PC-3 (cell line): ENCODE results near the gene MLST8.

ENCODE experiments used
- EZH2phosphoT487 ChIP-seq: fragments of 300-600 bp; sonication (generic); IDR thresholded peaks from 2 replicates; pipeline ENCODE4 v1.6.1; 2018; ENCODE audit warnings: mild to moderate bottlenecking, antibody characterized with exemption, low read length, borderline replicate concordance
- TF ChIP-seq, protein P1 (sequence below): fragments of 300-600 bp; sonication (generic); conservative IDR thresholded peaks from 2 replicates; pipeline ENCODE4 v1.5.1; 2017; ENCODE audit warnings: antibody characterized with exemption, low read depth, mild to moderate bottlenecking, low read length

DNA sequence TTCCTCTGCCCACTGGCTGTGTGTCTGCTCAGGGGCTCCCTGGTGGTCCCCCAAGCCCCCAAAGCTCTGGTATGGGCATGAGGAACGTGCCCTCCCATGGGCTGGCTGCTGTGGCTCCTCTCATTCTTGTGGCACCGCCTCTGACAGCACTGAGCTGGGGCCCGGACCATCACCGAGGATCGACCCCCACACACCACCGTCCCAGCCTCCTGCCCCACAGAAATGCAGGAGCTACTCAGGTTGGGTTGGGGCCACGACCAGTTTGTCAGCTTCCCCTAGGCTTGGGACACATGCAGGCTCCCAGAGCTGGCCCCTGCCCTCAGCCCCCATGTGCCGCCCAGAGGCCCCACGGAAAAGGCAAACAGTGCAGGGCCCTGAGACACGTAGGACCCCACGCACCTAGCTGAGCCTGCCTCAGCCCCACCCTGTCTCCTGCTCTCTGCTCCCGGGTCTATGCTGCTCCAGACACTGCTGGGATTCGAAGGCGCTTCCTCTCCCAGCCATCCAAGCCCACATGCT, 5.6 kb upstream of the MLST8 start:
- TF ChIP-seq EZH2phosphoT487 = no peak
- TF ChIP-seq, protein P1, sequence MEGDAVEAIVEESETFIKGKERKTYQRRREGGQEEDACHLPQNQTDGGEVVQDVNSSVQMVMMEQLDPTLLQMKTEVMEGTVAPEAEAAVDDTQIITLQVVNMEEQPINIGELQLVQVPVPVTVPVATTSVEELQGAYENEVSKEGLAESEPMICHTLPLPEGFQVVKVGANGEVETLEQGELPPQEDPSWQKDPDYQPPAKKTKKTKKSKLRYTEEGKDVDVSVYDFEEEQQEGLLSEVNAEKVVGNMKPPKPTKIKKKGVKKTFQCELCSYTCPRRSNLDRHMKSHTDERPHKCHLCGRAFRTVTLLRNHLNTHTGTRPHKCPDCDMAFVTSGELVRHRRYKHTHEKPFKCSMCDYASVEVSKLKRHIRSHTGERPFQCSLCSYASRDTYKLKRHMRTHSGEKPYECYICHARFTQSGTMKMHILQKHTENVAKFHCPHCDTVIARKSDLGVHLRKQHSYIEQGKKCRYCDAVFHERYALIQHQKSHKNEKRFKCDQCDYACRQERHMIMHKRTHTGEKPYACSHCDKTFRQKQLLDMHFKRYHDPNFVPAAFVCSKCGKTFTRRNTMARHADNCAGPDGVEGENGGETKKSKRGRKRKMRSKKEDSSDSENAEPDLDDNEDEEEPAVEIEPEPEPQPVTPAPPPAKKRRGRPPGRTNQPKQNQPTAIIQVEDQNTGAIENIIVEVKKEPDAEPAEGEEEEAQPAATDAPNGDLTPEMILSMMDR = no peak
